K562 (cell line): ENCODE measurements around the gene TRMT2B. TPM values are rescaled to one million over a fixed set of nuclear protein-coding genes. Genes with fewer than 3 reads are reported as not detected.

Source experiments
- BACH1 ChIP-seq: fragments of 200-800 bp; sonication (Bioruptor generic); IDR thresholded peaks from 2 replicates; pipeline ENCODE4 v1.6.1; 2016; ENCODE audit warnings: missing genetic modification characterization, missing compliant biosample characterization
- CBFA2T3 ChIP-seq: fragments of 450-650 bp; IDR thresholded peaks from 2 replicates; pipeline ENCODE4 v1.6.1; 2017
- CBX8 ChIP-seq: fragments of 200-600 bp; sonication (generic); IDR thresholded peaks from 2 replicates; pipeline ENCODE4 v1.6.1; 2012; ENCODE audit warnings: borderline replicate concordance, mixed run types, low read depth, mild to moderate bottlenecking, moderate library complexity, mixed read lengths, low read length, control low read depth, inconsistent platforms; ENCODE audit not compliant: poor library complexity, severe bottlenecking; ENCODE audit errors: extremely low read depth
- CREM ChIP-seq: IDR thresholded peaks from 2 replicates; pipeline ENCODE4 v1.6.1; 2014; ENCODE audit warnings: antibody characterized with exemption, low read depth
- EHMT2 ChIP-seq: fragments of 450-650 bp; IDR thresholded peaks from 2 replicates; pipeline ENCODE4 v1.6.1; 2018; ENCODE audit warnings: antibody characterized with exemption
- FOSL1 ChIP-seq: fragments of 200-800 bp; sonication (Bioruptor generic); conservative IDR thresholded peaks from 2 replicates; pipeline ENCODE4 v1.6.1; 2016; ENCODE audit warnings: missing genetic modification characterization, missing compliant biosample characterization
- HDAC8 ChIP-seq: fragments of 450-650 bp; IDR thresholded peaks from 2 replicates; pipeline ENCODE4 v1.6.1; 2016; ENCODE audit warnings: mild to moderate bottlenecking, missing genetic modification characterization, moderate library complexity, missing compliant biosample characterization
- ID3 ChIP-seq, 2 experiments: fragments of 250-450 bp in 1 of 2; fragments of 450-650 bp in 1 of 2; sonication (Bioruptor Pico) in 1 of 2; IDR thresholded peaks; 2 replicates each; pipeline versions ENCODE4 v1.6.1 to v1.8.0; 2016 to 2021; ENCODE audit warnings: mild to moderate bottlenecking in 2 of 2, moderate library complexity in 2 of 2, missing compliant biosample characterization in 1 of 2, missing genetic modification characterization in 1 of 2
- ILK ChIP-seq: fragments of 450-650 bp; IDR thresholded peaks from 2 replicates; pipeline ENCODE4 v1.6.1; 2016; ENCODE audit warnings: missing genetic modification characterization, low read depth, mild to moderate bottlenecking, missing compliant biosample characterization, moderate library complexity, borderline replicate concordance
- KAT2B ChIP-seq: IDR thresholded peaks from one replicate; pipeline ENCODE4 v1.6.1; 2012; ENCODE audit warnings: low read depth, mild to moderate bottlenecking, control low read depth, inconsistent platforms, low read length, moderate library complexity
- KLF16 ChIP-seq: IDR thresholded peaks from 2 replicates; pipeline ENCODE4 v1.6.1; 2016; ENCODE audit warnings: antibody characterized with exemption
- MAFG ChIP-seq: fragments of 450-650 bp; conservative IDR thresholded peaks from 2 replicates; pipeline ENCODE4 v1.6.1; 2016; ENCODE audit warnings: missing genetic modification characterization, missing compliant biosample characterization
- MTA1 ChIP-seq: fragments of 450-650 bp; IDR thresholded peaks from 2 replicates; pipeline ENCODE4 v1.6.1; 2017; ENCODE audit warnings: borderline replicate concordance
- MTA2 ChIP-seq: fragments of 450-650 bp; IDR thresholded peaks from 2 replicates; pipeline ENCODE4 v1.6.1; 2016; ENCODE audit warnings: low read depth
- NKRF ChIP-seq: fragments of 450-650 bp; IDR thresholded peaks from 2 replicates; pipeline ENCODE4 v1.6.1; 2016; ENCODE audit warnings: borderline replicate concordance
- NR3C1 ChIP-seq: sonication (generic); formaldehyde crosslinking; IDR thresholded peaks from 2 replicates; pipeline ENCODE4 v1.8.1; 2022; ENCODE audit warnings: missing genetic modification reagents
- POLR2B ChIP-seq: fragments of 450-650 bp; IDR thresholded peaks from 2 replicates; pipeline ENCODE4 v1.6.1; 2018; ENCODE audit warnings: low read depth; ENCODE audit not compliant: partially characterized antibody
- RBM14 ChIP-seq: fragments of 200-400 bp; formaldehyde crosslinking; IDR thresholded peaks from 2 replicates; pipeline ENCODE4 v1.6.1; 2018; ENCODE audit warnings: low read depth, mild to moderate bottlenecking, low read length, moderate library complexity, borderline replicate concordance; ENCODE audit not compliant: insufficient read depth
- SIN3A ChIP-seq, 2 experiments: fragments of 150-350 bp in 1 of 2; IDR thresholded peaks; 2 replicates each; pipeline ENCODE4 v1.6.1; 2011 to 2016; ENCODE audit warnings: borderline replicate concordance in 2 of 2, low read depth in 2 of 2, low read length in 2 of 2, mild to moderate bottlenecking in 2 of 2, moderate library complexity in 2 of 2; ENCODE audit not compliant: control insufficient read depth in 1 of 2
- SMARCE1 ChIP-seq: fragments of 450-650 bp; IDR thresholded peaks from 2 replicates; pipeline ENCODE4 v1.7.1; 2016; ENCODE audit warnings: mild to moderate bottlenecking
- SPI1 ChIP-seq: IDR thresholded peaks from 2 replicates; pipeline ENCODE4 v1.6.1; 2011; ENCODE audit warnings: low read depth, low read length, control low read depth, borderline replicate concordance
- STAG1 ChIP-seq: sonication (generic); formaldehyde crosslinking; IDR thresholded peaks from 2 replicates; pipeline ENCODE4 v1.5.0; 2020; ENCODE audit warnings: missing genetic modification reagents, borderline replicate concordance
- STAT5B ChIP-seq: fragments of 250-450 bp; sonication (Bioruptor Pico); IDR thresholded peaks from 2 replicates; pipeline ENCODE4 v1.8.0; 2021; ENCODE audit warnings: mild to moderate bottlenecking, inconsistent platforms
- TEAD1 ChIP-seq, 2 experiments: fragments of 450-650 bp in 1 of 2; sonication (generic) in 1 of 2; formaldehyde crosslinking; IDR thresholded peaks; 2 replicates each; pipeline versions ENCODE4 v1.4.0 to v1.8.0; 2020 to 2022; ENCODE audit warnings: mild to moderate bottlenecking in 2 of 2, missing genetic modification reagents in 1 of 2
- ZNF124 ChIP-seq: sonication (generic); formaldehyde crosslinking; IDR thresholded peaks from 2 replicates; pipeline ENCODE4 v1.8.1; 2022; ENCODE audit warnings: missing genetic modification reagents
- ZNF507 ChIP-seq: conservative IDR thresholded peaks from 2 replicates; pipeline ENCODE4 v1.6.1; 2017; ENCODE audit warnings: missing genetic modification characterization, missing compliant biosample characterization
- ZNF655 ChIP-seq: fragments of 250-450 bp; sonication (Bioruptor Pico); IDR thresholded peaks from 2 replicates; pipeline ENCODE4 v1.5.0; 2021
- polyA plus RNA-seq, 8 experiments: library from polyadenylated mRNA; depleted of rRNA in 4 of 8; stranded (reverse) in 5 of 8; unstranded in 3 of 8; fragments of >200 nt; fragmentation: Nextera tagmentation in 2 of 8; fragmentation: Illumina TruSeq in 1 of 8; extraction: Ambion mirVana in 2 of 8; extraction: Trizol in 1 of 8; gene quantifications; 2 replicates each; pipeline versions ENCODE4 v1.2.1 to v1.2.3, GENCODE V29; 2011 to 2014; ENCODE audit warnings: inconsistent platforms in 1 of 8, missing spikeins in 1 of 8
- total RNA-seq, 7 experiments: library from RNA; depleted of rRNA in 6 of 7; stranded (reverse); fragments of >200 nt in 6 of 7; fragmentation: Illumina TruSeq in 2 of 7; extraction: Trizol in 2 of 7; gene quantifications; 2 replicates each; pipeline versions ENCODE4 v1.2.1 to v1.2.3, GENCODE V29; 2011 to 2021; ENCODE audit warnings: low replicate concordance in 1 of 7

The TRMT2B gene
- total and polyA plus RNA-seq, 9 of the 15 experiments (the other 6 are each of a cell fraction or from before 2014, with no cell fraction given) = 3.9 to 23.4 (median 18.1) TPM

GRCh38 chrX:101057093-101057714 is 5.3 kb upstream of the TRMT2B start (continued):
- no peak for TF ChIP-seq NKRF
- no peak for TF ChIP-seq KAT2B
- TF ChIP-seq CBX8 = no peak
- TF ChIP-seq SMARCE1 = peak; percentile 68
- TF ChIP-seq ZNF124 (CRISPR knock-in tag) = no peak
- TF ChIP-seq NR3C1 (CRISPR knock-in tag) = no peak
- no peak for TF ChIP-seq POLR2B
- peak; percentile 75 for TF ChIP-seq CBFA2T3
- TF ChIP-seq TEAD1 (CRISPR knock-in tag; IDR thresholded peaks at IDR 0.05) = no peak
- no peak for TF ChIP-seq ID3 (CRISPR knock-in tag; IDR thresholded peaks at IDR 0.05)
- no peak for TF ChIP-seq ID3 (tag; IDR thresholded peaks at IDR 0.05)
- no peak for TF ChIP-seq BACH1 (tag)
- TF ChIP-seq MAFG (tag) = no peak
- no peak for TF ChIP-seq STAG1 (CRISPR knock-in tag)
- no peak for TF ChIP-seq CREM
- no peak for TF ChIP-seq RBM14
- TF ChIP-seq SIN3A (IDR thresholded peaks at IDR 0.05; ENCODE audit: borderline replicate concordance in 2 of 2, control insufficient read depth in 1 of 2, low read depth in 2 of 2, low read length in 2 of 2) = no peak
- no peak for TF ChIP-seq HDAC8 (tag)
- no peak for TF ChIP-seq MTA2
- TF ChIP-seq EHMT2 = peak; percentile 70; the same call in 1 of the 2 replicates
- no peak for TF ChIP-seq MTA1
- peak; percentile 78 for TF ChIP-seq FOSL1 (tag)
- TF ChIP-seq ZNF507 = no peak
- TF ChIP-seq KLF16 = no peak
- TF ChIP-seq SPI1 = peak; percentile 91
- TF ChIP-seq STAT5B = no peak
- no peak for TF ChIP-seq ILK
- no peak for TF ChIP-seq ZNF655
